Stimulated activated CD8-positive, alpha-beta memory T cell treated with anti-CD3 and anti-CD28 coated beads, Interleukin-4, amount 100 ng/mL, for 48 hours (primary cell): ENCODE results near the gene ZBTB2.
"Not testable (repeated sequence)": the region's sequence is repeated elsewhere in the genome, so short reads cannot be mapped to it uniquely, and the experiment has no call there.

Experiments used
- DNase-seq: peaks from one replicate; pipeline ENCODE4 v3.0.0-alpha.2; 2020

ZBTB2 gene

DNA sequence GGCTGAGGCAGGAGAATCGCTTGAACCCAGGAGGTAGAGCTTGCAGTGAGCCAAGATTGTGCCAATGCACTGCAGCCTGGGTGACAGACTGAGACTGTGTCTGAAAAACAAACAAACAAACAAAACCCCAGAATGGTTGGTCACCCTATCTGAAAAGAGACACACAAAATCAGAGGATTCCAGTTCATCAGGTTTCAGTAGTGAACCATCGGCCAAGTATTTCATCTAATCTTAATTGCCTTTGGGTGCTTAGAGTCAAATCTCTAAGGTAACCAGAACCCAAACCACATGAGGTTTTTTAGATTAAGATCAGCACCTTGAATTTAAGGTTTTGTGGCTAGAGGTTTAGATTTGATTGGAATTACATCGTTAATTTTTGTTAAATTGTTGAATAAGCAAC, 8.3 kb upstream of the ZBTB2 start:
- DNase-seq = no peak

- DNase-seq = no peak
Observed at GRCh38 chr6:151393410-151393809, 2.1 kb upstream of the ZBTB2 start.

- DNase-seq = no peak
Observed at GRCh38 chr6:151392427-151392826, 1.1 kb upstream of the ZBTB2 start.

DNA sequence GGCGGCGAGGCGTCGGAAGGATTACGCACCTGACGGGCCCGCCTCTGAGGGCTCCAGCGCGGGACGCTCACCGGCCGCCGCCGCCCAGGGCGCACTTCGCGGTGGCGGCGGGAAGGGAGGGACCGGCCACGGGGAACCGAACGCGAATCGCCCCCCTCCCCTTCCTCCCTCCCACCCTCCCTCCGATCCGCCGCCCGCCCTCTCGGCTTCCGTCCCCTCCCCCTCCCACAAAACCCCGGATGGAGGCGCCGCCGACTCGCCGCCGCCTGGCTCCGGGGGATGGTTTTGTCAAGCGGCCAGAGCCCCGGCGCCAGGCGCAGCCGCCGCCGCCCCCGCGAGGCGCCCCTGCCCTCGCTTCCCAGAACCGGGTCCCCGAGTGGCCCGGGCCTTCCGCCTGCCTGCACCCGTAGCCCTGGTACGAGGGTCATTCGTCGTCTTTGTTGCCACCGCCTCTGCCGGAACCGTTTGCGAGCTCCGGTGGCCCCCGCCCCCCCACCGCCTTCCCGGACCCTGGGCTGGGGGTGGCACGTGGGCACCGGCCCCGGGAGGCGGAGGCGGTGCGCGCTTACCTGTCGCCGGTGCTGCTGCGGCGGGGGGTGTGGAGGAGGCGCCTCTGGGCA, 398 bp downstream of the ZBTB2 start:
- peak; percentile 84 for DNase-seq

DNA sequence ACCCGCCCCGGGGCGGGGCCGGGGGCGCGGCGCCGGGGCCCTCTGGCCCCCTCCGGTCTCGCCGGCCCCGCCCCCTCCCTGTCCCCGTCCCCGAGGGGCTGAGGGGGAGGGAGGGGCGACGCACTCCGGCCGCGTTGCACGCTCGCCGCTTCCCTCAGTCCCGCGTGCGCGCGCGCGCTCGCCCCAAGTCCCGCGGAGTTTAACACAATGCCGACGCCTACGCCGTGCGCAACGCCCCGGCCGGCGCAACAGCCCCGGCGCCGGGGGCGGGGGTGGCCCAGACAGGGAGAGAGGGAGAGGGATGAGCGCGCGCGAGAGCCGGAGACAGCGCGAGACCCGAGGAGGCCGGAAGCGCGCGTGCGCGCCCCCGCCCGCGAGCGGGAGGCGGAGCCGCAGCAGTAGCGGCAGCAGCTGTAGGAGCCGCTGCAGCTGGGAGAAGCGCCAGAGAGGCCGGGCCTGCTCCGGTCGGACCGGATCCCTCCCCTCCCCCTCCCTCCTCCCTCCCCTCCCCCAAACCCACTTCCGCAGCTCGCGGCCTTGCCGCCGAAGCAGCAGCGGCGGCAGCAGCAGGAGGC, 996 bp downstream of the ZBTB2 start:
- DNase-seq = peak; percentile 97

GRCh38 chr6:151389618-151390275, 1.6 kb downstream of the ZBTB2 start:
- peak; percentile 61 for DNase-seq

- DNase-seq = no peak
Observed at GRCh38 chr6:151388997-151389617, 2.3 kb downstream of the ZBTB2 start.

DNA sequence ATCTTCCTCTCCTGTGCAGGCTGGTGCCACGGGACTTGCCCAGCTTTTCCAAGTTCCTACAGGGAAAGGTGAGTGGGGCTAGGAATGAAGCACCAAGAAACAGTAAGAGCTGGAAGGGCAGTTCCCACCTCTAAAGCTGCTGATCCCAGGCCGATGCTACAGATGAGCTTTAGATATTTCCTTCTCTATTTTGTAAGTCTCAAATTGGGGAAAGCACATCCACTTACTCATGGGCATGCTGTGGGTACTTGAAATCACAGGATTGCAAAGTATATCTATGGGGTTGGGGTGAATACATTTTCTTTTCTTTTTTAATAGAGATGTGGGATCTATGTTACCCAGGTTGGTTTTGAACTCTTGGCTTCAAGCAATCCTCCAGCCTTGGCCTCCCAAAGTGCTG, 3.1 kb downstream of the ZBTB2 start:
- no peak for DNase-seq

DNA sequence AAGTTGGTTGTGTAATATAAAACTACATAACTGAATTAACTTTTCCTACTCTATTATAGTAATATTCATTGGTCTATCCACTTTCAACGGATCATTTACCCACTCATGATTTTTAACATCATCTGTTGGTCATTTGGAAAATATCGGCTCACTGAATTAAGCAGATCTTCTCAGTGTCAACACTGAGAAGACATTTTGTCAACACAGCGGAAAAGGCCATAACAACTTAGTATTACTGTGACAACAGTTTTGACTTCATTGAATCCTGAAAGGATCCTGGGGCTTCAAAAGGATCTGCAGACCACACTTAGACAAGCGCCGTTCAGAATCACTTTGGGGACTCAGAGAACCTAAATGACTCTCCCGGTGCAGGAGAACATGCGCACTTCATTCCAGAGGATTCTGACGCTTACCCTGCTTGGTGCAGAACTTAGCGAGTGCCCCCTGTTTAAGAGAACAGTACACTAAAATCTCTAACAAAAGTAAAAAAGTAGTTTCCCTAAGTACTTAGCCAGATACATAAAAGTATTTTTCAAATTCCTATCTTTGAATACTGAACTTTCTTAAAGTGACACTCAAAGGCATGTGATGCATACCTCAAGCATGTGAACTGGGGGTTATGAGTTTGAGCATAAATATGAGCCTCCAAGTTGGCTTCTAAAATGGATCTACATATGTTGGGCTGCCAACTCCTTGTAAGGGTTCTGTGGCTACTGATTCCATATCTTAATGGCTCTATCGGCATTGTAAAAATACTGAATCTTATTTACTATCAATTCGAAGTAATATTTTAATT, 4.0 kb downstream of the ZBTB2 start:
- no peak for DNase-seq

DNA sequence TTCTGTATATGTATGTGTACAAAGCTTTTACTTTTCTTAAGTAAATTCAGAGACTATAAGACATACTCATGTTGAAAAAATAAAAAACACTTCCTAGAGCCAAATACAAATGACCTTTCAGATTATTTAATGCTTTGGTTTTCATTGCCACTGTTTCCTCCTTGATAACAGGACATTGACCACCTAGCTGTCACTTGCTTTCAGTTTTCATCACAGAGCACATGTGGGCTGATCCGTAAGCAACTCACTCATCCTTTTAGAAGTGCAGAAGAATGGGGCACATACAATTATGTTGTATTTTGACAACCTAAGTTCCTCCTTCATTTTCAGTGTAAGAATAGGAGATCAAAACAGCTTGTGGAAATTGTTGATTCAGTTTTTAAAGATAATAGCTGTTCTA, 6.2 kb downstream of the ZBTB2 start:
- no peak for DNase-seq

GRCh38 chr6:151384151-151384550, 7.2 kb downstream of the ZBTB2 start:
- no peak for DNase-seq

DNA sequence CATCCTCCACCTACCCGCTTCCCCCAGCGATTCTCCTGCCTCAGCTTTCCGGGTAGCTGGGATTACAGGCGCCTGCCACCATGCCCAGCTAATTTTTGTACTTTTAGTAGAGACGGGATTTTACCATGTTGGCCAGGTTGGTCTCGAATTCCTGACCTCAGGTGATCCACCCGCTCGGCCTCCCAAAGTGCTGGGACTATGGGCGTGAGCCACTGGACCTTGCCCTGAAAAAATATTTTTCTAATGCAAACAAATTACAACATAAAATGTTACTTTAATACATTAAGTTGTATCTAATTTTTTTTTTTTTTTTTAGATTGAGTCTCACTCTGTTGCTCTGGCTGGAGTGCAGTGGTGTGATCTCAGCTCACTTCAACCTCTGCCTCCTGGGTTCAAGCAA, 8.7 kb downstream of the ZBTB2 start:
- DNase-seq = not testable (repeated sequence)

GRCh38 chr6:151381722-151382121, 9.6 kb downstream of the ZBTB2 start:
- no peak for DNase-seq

- no peak for DNase-seq
Observed at GRCh38 chr6:151380848-151381205, 10.5 kb downstream of the ZBTB2 start.

DNA sequence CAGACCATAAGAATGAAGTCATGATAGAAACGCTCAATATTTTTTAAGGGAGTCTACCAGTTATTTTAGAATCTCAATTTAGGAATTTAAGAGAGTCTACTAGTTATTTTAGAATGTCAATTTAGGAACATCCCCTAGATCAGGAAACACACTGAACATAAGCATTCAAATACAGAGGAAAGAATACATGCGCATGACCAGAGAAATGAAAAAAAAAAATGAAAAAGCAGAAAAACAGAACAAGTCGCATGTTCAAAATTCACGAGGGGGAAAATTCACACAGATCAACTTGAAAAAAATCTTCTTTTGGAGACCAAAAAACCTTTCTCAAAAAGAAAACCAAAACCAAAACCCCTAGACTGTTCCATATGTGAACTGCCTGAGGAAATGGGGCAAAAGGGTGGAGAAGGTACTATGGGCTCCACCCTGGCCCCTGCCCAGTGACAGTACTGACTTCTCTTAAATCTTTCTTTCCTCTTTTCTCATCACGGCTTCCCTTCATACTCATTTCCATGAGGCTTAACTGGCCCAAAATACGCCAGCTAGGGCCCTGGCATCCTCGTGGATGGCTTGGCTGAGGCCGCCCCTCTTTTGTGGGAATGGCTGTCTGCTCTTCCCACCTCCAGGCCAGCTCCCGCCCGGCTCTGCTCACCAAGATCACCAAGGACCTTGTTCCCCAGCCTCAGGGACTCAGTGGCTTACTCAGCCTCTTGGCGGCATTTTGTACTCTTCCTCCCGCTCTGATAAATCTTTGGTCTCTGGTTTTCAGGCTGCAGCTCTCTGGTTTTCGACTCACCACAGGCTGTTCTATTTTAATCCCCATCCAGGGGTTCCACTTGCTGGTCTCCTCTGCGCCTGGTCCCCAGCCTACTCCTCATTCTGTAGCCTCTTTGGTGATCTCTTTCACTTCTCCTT, 11.2 kb downstream of the ZBTB2 start:
- DNase-seq = no peak

GRCh38 chr6:151377095-151377494, 14.3 kb downstream of the ZBTB2 start:
- no peak for DNase-seq

GRCh38 chr6:151376440-151376839, 14.9 kb downstream of the ZBTB2 start:
- DNase-seq = no peak

DNA sequence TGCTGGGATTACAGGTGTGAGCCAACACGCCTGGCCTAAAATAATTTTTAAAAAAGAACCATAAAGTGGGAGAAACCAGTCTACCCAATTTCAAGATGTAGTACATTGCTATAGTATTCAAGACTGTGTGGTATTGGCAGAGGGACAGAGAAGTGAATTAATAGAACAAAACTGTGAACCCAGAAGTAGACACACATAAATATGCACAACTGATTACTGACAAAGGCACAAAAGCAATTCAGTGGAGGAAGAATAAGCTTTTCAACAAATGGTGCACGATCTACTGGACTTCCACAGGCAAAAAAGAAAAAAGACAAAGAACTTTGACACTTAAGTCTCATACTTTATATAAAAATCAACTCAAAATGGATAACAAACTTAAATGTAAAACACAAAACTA, 15.5 kb downstream of the ZBTB2 start:
- no peak for DNase-seq

DNA sequence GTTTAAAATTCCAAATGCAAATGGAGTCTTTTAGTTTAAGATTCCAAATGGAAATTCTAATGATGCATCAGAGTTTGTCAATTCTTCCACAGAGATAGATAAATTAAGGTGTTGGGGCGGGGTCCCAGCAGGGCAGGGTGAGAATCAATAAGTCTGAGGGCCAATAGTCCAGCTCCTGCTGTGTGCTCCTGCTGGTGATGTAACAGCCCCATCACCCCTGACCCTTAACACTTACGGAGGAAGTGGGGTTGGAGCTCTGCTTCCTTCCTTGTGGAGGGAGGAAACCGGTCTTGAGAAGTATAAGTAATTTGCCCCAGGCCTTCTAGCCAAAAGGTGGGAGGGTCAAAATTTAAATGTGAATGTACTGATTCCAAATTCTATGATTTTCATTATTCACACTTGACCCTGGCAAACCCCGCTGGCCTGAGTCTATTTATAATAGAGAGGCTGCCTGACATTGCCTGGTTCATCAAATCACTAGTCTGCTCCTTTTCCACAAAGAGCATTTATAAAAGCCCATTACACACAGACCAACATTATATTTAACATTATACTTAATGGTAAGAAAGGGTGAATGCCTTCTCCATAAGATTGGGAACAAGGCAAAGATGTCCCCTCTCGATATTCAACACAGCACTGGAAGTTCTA, 17.2 kb downstream of the ZBTB2 start:
- no peak for DNase-seq

- DNase-seq = no peak
Observed at GRCh38 chr6:151372164-151372563, 19.2 kb downstream of the ZBTB2 start.

DNA sequence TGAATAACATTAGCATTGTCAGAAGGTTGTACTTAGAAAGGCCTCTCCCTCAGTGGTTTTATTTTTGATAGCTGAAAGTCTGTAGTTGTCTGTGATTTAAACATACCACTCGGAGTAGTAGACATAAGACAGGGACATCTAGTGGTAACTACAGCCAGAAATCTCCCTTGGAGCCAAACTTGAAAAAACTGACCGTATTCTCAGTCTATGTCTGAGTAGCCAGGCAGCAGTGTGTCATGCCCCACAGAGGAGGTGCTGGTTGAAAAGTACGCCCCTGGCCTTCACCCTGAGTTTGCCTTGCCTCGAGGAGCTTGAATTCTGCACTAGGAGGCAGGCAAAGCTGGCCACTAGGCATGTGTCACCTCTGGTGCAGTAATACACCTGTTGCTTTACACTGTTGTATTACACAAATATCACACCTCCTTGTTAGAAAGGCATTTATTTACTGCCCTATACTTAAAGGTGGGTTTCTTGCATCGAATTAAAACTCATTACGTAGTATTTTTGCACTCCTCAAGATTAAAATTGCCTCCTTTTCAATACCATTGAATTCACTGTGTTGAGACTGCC, 20.8 kb downstream of the ZBTB2 start:
- no peak for DNase-seq
